H1 (cell line): ENCODE data around the gene GBGT1. TPM values are rescaled to one million over a fixed set of nuclear protein-coding genes. Genes with fewer than 3 reads are reported as not detected.

Source experiments
- CTCF ChIA-PET: fragments of 300-600 bp; sonication (Branson Sonifier 250); formaldehyde crosslinking; loops from one replicate; lab custom pipeline; 2021; ENCODE audit not compliant: partially characterized antibody; lab: Charles Lee
- POLR2A ChIA-PET: fragments of 300-600 bp; sonication (Branson Sonifier 250); formaldehyde crosslinking; loops from one replicate; lab custom pipeline; 2021; ENCODE audit warnings: inconsistent platforms; ENCODE audit not compliant: partially characterized antibody; lab: Charles Lee
- DNase-seq, 2 experiments: peaks; one replicate each; pipeline versions ENCODE4 v3.0.0 to v3.0.0-alpha.2; 2010 to 2022; ENCODE audit warnings: low spot score in 2 of 2, low read depth in 1 of 2, mixed read lengths in 1 of 2
- FAIRE-seq: peaks from 2 replicates; lab custom pipeline; 2011; peaks lifted over from hg19 to GRCh38; lab: Jason Lieb, UNC
- H2AFZ ChIP-seq: 2 replicates; pipeline ENCODE4 v1.8.1; 2012; ENCODE audit warnings: low read length, inconsistent platforms
- H2AK5ac ChIP-seq: 2 replicates; pipeline ENCODE4 v1.6.1; 2013; ENCODE audit warnings: low read depth, low read length
- H2BK120ac ChIP-seq: replicated peaks from 2 replicates; pipeline ENCODE3; 2013; ENCODE audit warnings: low read depth, low read length, inconsistent platforms
- H2BK12ac ChIP-seq: 2 replicates; pipeline ENCODE4 v1.6.1; 2013; ENCODE audit warnings: low read depth, low read length
- H2BK15ac ChIP-seq: 2 replicates; pipeline ENCODE4 v1.6.1; 2013; ENCODE audit warnings: low read length
- H2BK20ac ChIP-seq: 2 replicates; pipeline ENCODE4 v1.6.1; 2013; ENCODE audit warnings: low read length
- H2BK5ac ChIP-seq: 2 replicates; pipeline ENCODE4 v1.6.1; 2013; ENCODE audit warnings: low read depth, low read length
- H3K14ac ChIP-seq: 2 replicates; pipeline ENCODE4 v1.6.1; 2013; ENCODE audit warnings: inconsistent platforms; ENCODE audit not compliant: insufficient read length
- H3K18ac ChIP-seq: 2 replicates; pipeline ENCODE4 v1.6.1; 2013; ENCODE audit warnings: low read length; ENCODE audit errors: extremely low read depth
- H3K23ac ChIP-seq: 2 replicates; pipeline ENCODE4 v1.6.1; 2013; ENCODE audit warnings: inconsistent platforms; ENCODE audit not compliant: insufficient read length
- H3K23me2 ChIP-seq: 2 replicates; pipeline ENCODE4 v1.6.1; 2013; ENCODE audit warnings: low read depth, low read length
- H3K27ac ChIP-seq: 2 replicates; pipeline ENCODE4 v1.6.1; 2011; ENCODE audit warnings: low read depth, low read length, inconsistent platforms
- H3K27me3 ChIP-seq, 4 experiments: replicated peaks in 1 of 4; 1 replicate in 1 of 4; 2 replicates in 3 of 4; pipeline versions ENCODE4 v1.6.1 to v1.8.1; 2011 to 2013; ENCODE audit warnings: low read length in 3 of 4, mild to moderate bottlenecking in 3 of 4, inconsistent platforms in 2 of 4, mixed read lengths in 2 of 4, moderate library complexity in 1 of 4; ENCODE audit not compliant: control insufficient read depth in 3 of 4, insufficient read depth in 3 of 4; ENCODE audit errors: extremely low read depth in 1 of 4
- H3K36me3 ChIP-seq, 4 experiments: 2 replicates each; pipeline versions ENCODE4 v1.6.1 to v1.8.1; 2011 to 2013; ENCODE audit warnings: mild to moderate bottlenecking in 4 of 4, low read length in 3 of 4, moderate library complexity in 2 of 4, control low read depth in 1 of 4, inconsistent platforms in 1 of 4; ENCODE audit not compliant: insufficient read depth in 4 of 4, control insufficient read depth in 2 of 4
- H3K4ac ChIP-seq: replicated peaks from 2 replicates; pipeline ENCODE3; 2013; ENCODE audit warnings: low read length, low read depth, mixed read lengths, inconsistent platforms; ENCODE audit not compliant: insufficient read length
- H3K4me1 ChIP-seq, 4 experiments: replicated peaks in 1 of 4; 1 replicate in 1 of 4; 2 replicates in 3 of 4; pipeline versions ENCODE4 v1.6.1 to v1.8.1; 2011 to 2013; ENCODE audit warnings: low read length in 3 of 4, inconsistent platforms in 2 of 4, mixed read lengths in 1 of 4; ENCODE audit not compliant: insufficient read depth in 4 of 4, control insufficient read depth in 3 of 4
- H3K4me2 ChIP-seq, 2 experiments: 2 replicates each; pipeline versions ENCODE4 v1.6.1 to v1.8.1; 2011 to 2013; ENCODE audit warnings: low read depth in 2 of 2, low read length in 2 of 2, control low read depth in 1 of 2, inconsistent platforms in 1 of 2, mild to moderate bottlenecking in 1 of 2; ENCODE audit not compliant: insufficient read depth in 1 of 2
- H3K4me3 ChIP-seq, 4 experiments: fragments of 200-600, 300-600 bp in 1 of 4; sonication (generic), shearing (Covaris generic), sonication (Bioruptor Twin) in 1 of 4; 2 replicates each; pipeline versions ENCODE4 v1.5.1 to v1.8.1; 2011 to 2016; ENCODE audit warnings: low read length in 4 of 4, low read depth in 3 of 4, control low read depth in 2 of 4, inconsistent platforms in 2 of 4, mild to moderate bottlenecking in 2 of 4, mixed read lengths in 1 of 4, moderate library complexity in 1 of 4; ENCODE audit not compliant: insufficient read depth in 2 of 4; ENCODE audit errors: extremely low read depth in 1 of 4
- H3K56ac ChIP-seq: replicated peaks from 2 replicates; pipeline ENCODE3; 2013; ENCODE audit warnings: low read depth, mild to moderate bottlenecking, mixed read lengths, low read length, inconsistent platforms; ENCODE audit not compliant: insufficient read length
- H3K79me1 ChIP-seq: 2 replicates; pipeline ENCODE4 v1.6.1; 2013; ENCODE audit warnings: low read depth, low read length, control low read depth
- H3K79me2 ChIP-seq, 2 experiments: 2 replicates each; pipeline versions ENCODE4 v1.6.1 to v1.8.1; 2012 to 2013; ENCODE audit warnings: low read length in 2 of 2, mild to moderate bottlenecking in 2 of 2, inconsistent platforms in 1 of 2; ENCODE audit not compliant: insufficient read depth in 2 of 2, control insufficient read depth in 1 of 2
- H3K9ac ChIP-seq, 4 experiments: replicated peaks in 1 of 4; 1 replicate in 1 of 4; 2 replicates in 3 of 4; pipeline versions ENCODE4 v1.6.1 to v1.8.1; 2011 to 2013; ENCODE audit warnings: low read depth in 3 of 4, low read length in 3 of 4, control low read depth in 2 of 4, mild to moderate bottlenecking in 2 of 4, moderate library complexity in 2 of 4, inconsistent platforms in 1 of 4; ENCODE audit errors: extremely low read depth in 1 of 4
- H3K9me3 ChIP-seq, 2 experiments: 2 replicates each; pipeline versions ENCODE4 v1.6.1 to v1.8.1; 2012 to 2013; ENCODE audit warnings: mild to moderate bottlenecking in 2 of 2, moderate library complexity in 2 of 2, control low read depth in 1 of 2, inconsistent platforms in 1 of 2, low read depth in 1 of 2, low read length in 1 of 2, mixed read lengths in 1 of 2; ENCODE audit not compliant: insufficient read depth in 2 of 2
- H4K20me1 ChIP-seq, 2 experiments: replicated peaks in 1 of 2; 2 replicates each; pipeline versions ENCODE3 to v1.8.1; 2011 to 2013; ENCODE audit warnings: inconsistent platforms in 2 of 2, low read length in 2 of 2, mild to moderate bottlenecking in 1 of 2; ENCODE audit not compliant: insufficient read depth in 2 of 2, control insufficient read depth in 1 of 2
- H4K5ac ChIP-seq: 2 replicates; pipeline ENCODE4 v1.6.1; 2013; ENCODE audit warnings: low read length, low read depth, mixed read lengths, inconsistent platforms; ENCODE audit not compliant: insufficient read length
- H4K8ac ChIP-seq: 2 replicates; pipeline ENCODE4 v1.8.0; 2013; ENCODE audit warnings: mild to moderate bottlenecking, moderate library complexity, low read length, inconsistent platforms; ENCODE audit not compliant: insufficient read depth; ENCODE audit errors: extremely low read depth
- H4K91ac ChIP-seq: replicated peaks from 2 replicates; pipeline ENCODE3; 2013; ENCODE audit warnings: low read length, mixed read lengths, inconsistent platforms; ENCODE audit not compliant: insufficient read length
- CTBP2 ChIP-seq: IDR thresholded peaks from 2 replicates; pipeline ENCODE4 v1.7.0; 2011; ENCODE audit warnings: borderline replicate concordance, mild to moderate bottlenecking, moderate library complexity, mixed read lengths, low read length; ENCODE audit not compliant: insufficient read depth, insufficient read length
- EZH2 ChIP-seq: fragments of 200-600 bp; sonication (generic); IDR thresholded peaks from 2 replicates; pipeline ENCODE4 v1.7.1; 2012; ENCODE audit warnings: low read depth, mild to moderate bottlenecking, moderate library complexity, low read length, inconsistent platforms; ENCODE audit not compliant: severe bottlenecking
- MAFK ChIP-seq: IDR thresholded peaks from 2 replicates; pipeline ENCODE4 v1.6.1; 2012; ENCODE audit warnings: low read depth, mild to moderate bottlenecking, improper control_type of control experiment, low read length
- SIN3A ChIP-seq, 2 experiments: IDR thresholded peaks in 1 of 2; conservative IDR thresholded peaks in 1 of 2; 2 replicates each; pipeline ENCODE4 v1.6.1; 2011 to 2012; ENCODE audit warnings: low read length in 2 of 2, improper control_type of control experiment in 1 of 2, low read depth in 1 of 2, mild to moderate bottlenecking in 1 of 2
- SIX5 ChIP-seq: IDR thresholded peaks from 2 replicates; pipeline ENCODE4 v1.6.1; 2011; ENCODE audit warnings: mild to moderate bottlenecking, low read depth, low read length
- TAF7 ChIP-seq: optimal IDR thresholded peaks from 2 replicates; pipeline ENCODE3; 2011; ENCODE audit warnings: low read depth, mild to moderate bottlenecking, inconsistent platforms, low read length, moderate library complexity, borderline replicate concordance
- TEAD4 ChIP-seq: IDR thresholded peaks from 2 replicates; pipeline ENCODE4 v1.6.1; 2012; ENCODE audit warnings: low read depth, low read length, inconsistent platforms, mixed read lengths
- WGBS, 2 experiments: shearing (Covaris generic) in 1 of 2; methylation state at CpG; one replicate each; pipeline versions ENCODE4 v1.1.6 to v1.1.7; 2013 to 2015; ENCODE audit warnings: low lambda C conversion rate in 2 of 2, mixed read lengths in 2 of 2, inconsistent platforms in 1 of 2, low coverage in 1 of 2, missing lambda C conversion rate in 1 of 2; ENCODE audit not compliant: insufficient replicate concordance in 2 of 2, insufficient coverage in 1 of 2, insufficient read length in 1 of 2; ENCODE audit errors: extremely low coverage in 1 of 2, missing lambda C conversion rate in 1 of 2; 5-methylcytosine and 5-hydroxymethylcytosine counted together
- polyA plus RNA-seq, 7 experiments: library from polyadenylated mRNA; depleted of rRNA in 3 of 7; stranded (reverse) in 5 of 7; unstranded in 2 of 7; fragments of >200 nt in 5 of 7; fragments of 200-250 nt in 2 of 7; gene quantifications; 1 replicate in 5 of 7; 2 replicates in 1 of 7; 4 replicates in 1 of 7; pipeline versions ENCODE4 v1.2.1 to v1.2.3, GENCODE V29; 2011 to 2013; ENCODE audit warnings: missing spikeins in 2 of 7, mixed read lengths in 2 of 7
- total RNA-seq: library from RNA; stranded (reverse); fragmentation: NEBNext Ultra II Directional; extraction: Animal tissue kit (Norgen Biotek cat#: 25700); gene quantifications from 2 replicates; pipeline ENCODE4 v1.2.1, GENCODE V29; 2021
- TF ChIP-seq, protein P1 (sequence below): IDR thresholded peaks from 2 replicates; pipeline ENCODE4 v1.6.1; 2011; ENCODE audit warnings: low read depth, mild to moderate bottlenecking, low read length; ENCODE audit not compliant: insufficient read depth

GBGT1 gene
- total and polyA plus RNA-seq, 2 of the 8 experiments (the other 6 are each of a cell fraction or from before 2014, with no cell fraction given) = 7.1 to 9.7 TPM

DNA sequence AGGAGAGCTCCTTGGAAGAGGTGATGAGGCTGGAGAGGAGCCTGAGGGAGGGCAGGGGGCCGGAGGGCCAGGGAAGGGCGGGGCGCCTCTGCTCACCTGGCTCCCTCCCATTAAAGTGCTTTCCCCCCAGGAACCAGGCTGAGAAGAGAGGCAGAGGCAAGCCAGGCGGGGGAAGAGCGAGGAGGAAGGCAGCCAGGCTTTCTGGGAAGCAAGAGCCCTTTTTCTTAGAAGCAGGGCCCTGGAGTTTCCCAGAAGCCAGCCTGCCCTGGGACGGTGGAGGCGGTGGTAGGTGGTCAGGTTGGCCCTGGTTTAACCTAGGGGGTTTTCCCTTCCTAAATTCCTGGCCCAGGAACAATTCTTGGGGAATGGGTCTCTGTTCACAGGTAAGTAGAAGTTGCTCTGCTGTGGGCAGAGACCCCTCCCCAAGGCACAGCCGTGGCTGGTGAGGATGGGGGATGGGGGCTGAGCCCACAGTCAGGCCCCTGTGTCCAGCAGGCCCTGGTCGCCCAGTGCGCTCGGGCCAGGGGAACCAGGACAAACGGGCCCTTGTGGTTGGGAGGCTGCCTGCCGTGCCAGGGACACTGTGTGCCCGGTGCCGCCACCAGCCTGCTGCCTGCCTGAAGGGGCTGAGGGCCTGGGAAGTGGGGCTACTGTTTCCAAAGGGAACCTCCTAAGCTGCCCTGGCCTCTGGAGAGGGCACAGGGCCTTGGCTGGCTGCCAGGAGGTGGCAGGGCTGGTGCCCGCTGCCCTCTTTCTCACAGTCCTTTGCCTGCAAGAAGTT lies 26.1 kb downstream of the GBGT1 start:
- POLR2A ChIA-PET = interaction anchor here (0.8 to 1.4 kb wide), 2 partner anchors 8 to 9 kb away, joined by 3 to 8 read pairs; no protein-coding TSS in a partner anchor
- H4K20me1 ChIP-seq = peaks cover 19 to 39% of the 10 kb centered on the region in 2 experiments
- no peak overlapping the region for H3K14ac ChIP-seq
- H2AFZ ChIP-seq = no peak overlapping the region
- H3K4ac ChIP-seq = no peak overlapping the region
- H3K23ac ChIP-seq = no peak overlapping the region
- no peak overlapping the region for H4K8ac ChIP-seq
- CTCF ChIA-PET = interaction anchor here (1.0 to 4.8 kb wide), 9 partner anchors 8 to 160 kb away, joined by 3 to 31 read pairs (median 3); partner anchors contain the start of gene GFI1B
- H2BK20ac ChIP-seq = no peak overlapping the region
- peaks cover 8% of the 10 kb centered on the region for H3K79me1 ChIP-seq
- no peak overlapping the region for H2BK5ac ChIP-seq
- H3K56ac ChIP-seq = no peak overlapping the region
- H3K27ac ChIP-seq = no peak overlapping the region
- no peak overlapping the region for H2BK12ac ChIP-seq
- no peaks in the 10 kb centered on the region for H3K27me3 ChIP-seq
- H3K4me2 ChIP-seq = no peak overlapping the region
- H3K4me1 ChIP-seq = peaks cover 0 to 13% (median 10%) of the 10 kb centered on the region in 4 experiments; a peak in 5 of 7 replicates
- 93% methylated on average over 12 of the region's 16 CpGs; no CpG with 5 or more reads in 1 of the 2 experiments for WGBS, 2 experiments
- H2BK15ac ChIP-seq = no peak overlapping the region
- no peak overlapping the region for H2AK5ac ChIP-seq
- H3K9me3 ChIP-seq = no peaks in the 10 kb centered on the region
- H3K9ac ChIP-seq = no peak overlapping the region
- H4K5ac ChIP-seq = no peak overlapping the region
- no peak overlapping the region for H4K91ac ChIP-seq
- TF ChIP-seq TAF7 = no peak
- no peak for TF ChIP-seq EZH2
- TF ChIP-seq, protein P1, sequence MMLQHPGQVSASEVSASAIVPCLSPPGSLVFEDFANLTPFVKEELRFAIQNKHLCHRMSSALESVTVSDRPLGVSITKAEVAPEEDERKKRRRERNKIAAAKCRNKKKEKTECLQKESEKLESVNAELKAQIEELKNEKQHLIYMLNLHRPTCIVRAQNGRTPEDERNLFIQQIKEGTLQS = no peak
- no peak for TF ChIP-seq CTBP2
- no peak for TF ChIP-seq SIN3A (conservative IDR thresholded peaks at IDR 0.05 in 1 of 2, IDR thresholded peaks at IDR 0.05 in 1 of 2; ENCODE audit: low read depth in 1 of 2, low read length in 2 of 2)
- TF ChIP-seq SIX5 = no peak
- no peak for TF ChIP-seq MAFK
- no peak for TF ChIP-seq TEAD4
- DNase-seq (no peak), FAIRE-seq (no peak)
- no peak overlapping the region for H2BK120ac ChIP-seq
- H3K36me3 ChIP-seq = no peaks in the 10 kb centered on the region
- no peaks in the 10 kb centered on the region for H3K23me2 ChIP-seq
- no peaks in the 10 kb centered on the region; a peak in 1 of 4 replicates for H3K79me2 ChIP-seq
- no peak overlapping the region for H3K18ac ChIP-seq
- H3K4me3 ChIP-seq = no peak overlapping the region
